ENCODE results near the gene CCL18. TPM values are rescaled to one million over a fixed set of nuclear protein-coding genes. Genes with fewer than 3 reads are reported as not detected.
A peak's percentile ranks its signal among the peaks of the same experiment; 100 is the strongest.
"Not testable (repeated sequence)": the region's sequence is repeated elsewhere in the genome, so short reads cannot be mapped to it uniquely, and the experiment has no call there.

Gene CCL18
- total RNA-seq, 5 donors from 2014 or later (not counting 1 experiment from before 2014, with no cell fraction given) = not detected

- Histone ChIP-seq H3K4me1 (ENCODE audit: control insufficient read depth in 1 of 2, extremely low read depth in 1 of 2, insufficient read depth in 2 of 2, low read length in 2 of 2) (peaks cover 0 to 36% of the 10 kb centered on the region in 2 experiments), H3K27ac (ENCODE audit: low read length) (peak overlapping the region; percentile 68)
- H3K27ac Mint-ChIP-seq; H3K27me3 ChIP-seq (replicated peaks in 1 of 2; ENCODE audit: control insufficient read depth in 2 of 2, extremely low read depth in 1 of 2, insufficient read depth in 2 of 2, low read length in 1 of 2); CTCF ChIA-PET; H3K9me3 ChIP-seq; H3K36me3 ChIP-seq (ENCODE audit: control insufficient read depth in 2 of 2, extremely low read depth in 1 of 2, insufficient read depth in 1 of 2, low read length in 1 of 2); H3K4me3 ChIP-seq (ENCODE audit: control insufficient read depth in 1 of 2, extremely low read depth in 1 of 2, low read length in 1 of 2); H3K4me3 Mint-ChIP-seq; POLR2A ChIA-PET; DNase-seq; H3K9me3 Mint-ChIP-seq; ATAC-seq (replicated peaks in 1 of 4); H3K36me3 Mint-ChIP-seq: not testable (repeated sequence)
- peaks cover 0 to 25% (median 17%) of the 10 kb centered on the region in 3 donors for H3K4me1 Mint-ChIP-seq
- 56% methylated on average over 2 of the region's 5 CpGs for WGBS (ENCODE audit: insufficient coverage)
- peaks cover 11 to 37% of the 10 kb centered on the region in 2 donors for H3K27me3 Mint-ChIP-seq
Observed at GRCh38 chr17:36108265-36108664, 44.2 kb downstream of the CCL18 start.

DNA sequence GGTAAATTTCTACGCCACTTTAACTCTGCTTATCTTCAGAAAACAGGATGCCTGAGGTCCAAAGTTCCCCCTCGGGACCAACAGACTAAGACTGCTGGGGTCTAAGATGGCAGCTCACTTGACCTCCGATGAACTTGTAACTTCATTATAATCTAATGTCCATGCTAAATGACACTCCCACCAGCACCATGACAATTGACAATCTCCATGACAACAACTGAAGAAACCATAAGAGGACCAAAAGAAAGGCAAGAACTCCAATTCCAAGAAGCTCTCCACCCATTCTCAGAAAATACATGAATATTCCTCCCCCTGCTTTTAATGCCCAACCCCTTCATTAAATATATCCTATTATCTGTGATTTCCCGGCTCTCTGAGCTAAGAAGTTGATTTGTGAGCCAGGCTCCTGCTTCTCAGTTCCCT is 47.0 kb downstream of the CCL18 start:
- peaks cover 0 to 9% (median 4%) of the 10 kb centered on the region in 3 donors for H3K9me3 Mint-ChIP-seq
- Histone ChIP-seq H3K36me3 (ENCODE audit: control insufficient read depth in 2 of 2, extremely low read depth in 1 of 2, insufficient read depth in 1 of 2, low read length in 1 of 2) (no peaks in the 10 kb centered on the region), H3K27me3 (replicated peaks in 1 of 2; ENCODE audit: control insufficient read depth in 2 of 2, extremely low read depth in 1 of 2, insufficient read depth in 2 of 2, low read length in 1 of 2) (no peaks in the 10 kb centered on the region), H3K9me3 (no peaks in the 10 kb centered on the region), H3K4me1 (ENCODE audit: control insufficient read depth in 1 of 2, extremely low read depth in 1 of 2, insufficient read depth in 2 of 2, low read length in 2 of 2) (peaks cover 0 to 31% of the 10 kb centered on the region in 2 experiments), H3K4me3 (ENCODE audit: control insufficient read depth in 1 of 2, extremely low read depth in 1 of 2, low read length in 1 of 2) (no peak overlapping the region), H3K27ac (ENCODE audit: low read length) (no peak overlapping the region)
- 100% methylated on average over 1 of the region's 4 CpGs for WGBS (ENCODE audit: insufficient coverage)
- ATAC-seq (replicated peaks in 1 of 4) = no peak
- ChIA-PET POLR2A (no interaction called here), CTCF (no interaction called here)
- H3K36me3 Mint-ChIP-seq = no peaks in the 10 kb centered on the region
- H3K27me3 Mint-ChIP-seq = peaks cover 5 to 29% of the 10 kb centered on the region in 2 donors
- H3K27ac Mint-ChIP-seq = no peak overlapping the region
- no peak for DNase-seq
- peaks cover 0 to 9% (median 7%) of the 10 kb centered on the region in 3 donors for H3K4me1 Mint-ChIP-seq
- H3K4me3 Mint-ChIP-seq = no peak overlapping the region

GRCh38 chr17:36112572-36112971 is 48.5 kb downstream of the CCL18 start:
- CTCF ChIA-PET = no interaction called here
- peaks cover 0 to 2% (median 2%) of the 10 kb centered on the region in 3 donors for H3K4me1 Mint-ChIP-seq
- Histone ChIP-seq H3K27me3 (replicated peaks in 1 of 2; ENCODE audit: control insufficient read depth in 2 of 2, extremely low read depth in 1 of 2, insufficient read depth in 2 of 2, low read length in 1 of 2) (no peaks in the 10 kb centered on the region), H3K27ac (ENCODE audit: low read length) (no peak overlapping the region), H3K36me3 (ENCODE audit: control insufficient read depth in 2 of 2, extremely low read depth in 1 of 2, insufficient read depth in 1 of 2, low read length in 1 of 2) (no peaks in the 10 kb centered on the region), H3K4me3 (ENCODE audit: control insufficient read depth in 1 of 2, extremely low read depth in 1 of 2, low read length in 1 of 2) (no peak overlapping the region), H3K4me1 (ENCODE audit: control insufficient read depth in 1 of 2, extremely low read depth in 1 of 2, insufficient read depth in 2 of 2, low read length in 2 of 2) (peaks cover 0 to 17% of the 10 kb centered on the region in 2 experiments), H3K9me3 (no peaks in the 10 kb centered on the region)
- peaks cover 0 to 9% (median 4%) of the 10 kb centered on the region in 3 donors for H3K9me3 Mint-ChIP-seq
- peaks cover 4 to 20% of the 10 kb centered on the region in 2 donors for H3K27me3 Mint-ChIP-seq
- no peak for ATAC-seq (replicated peaks in 1 of 4)
- H3K27ac Mint-ChIP-seq = no peak overlapping the region
- POLR2A ChIA-PET = no interaction called here
- H3K36me3 Mint-ChIP-seq = no peaks in the 10 kb centered on the region
- no peak overlapping the region for H3K4me3 Mint-ChIP-seq
- DNase-seq = no peak

DNA sequence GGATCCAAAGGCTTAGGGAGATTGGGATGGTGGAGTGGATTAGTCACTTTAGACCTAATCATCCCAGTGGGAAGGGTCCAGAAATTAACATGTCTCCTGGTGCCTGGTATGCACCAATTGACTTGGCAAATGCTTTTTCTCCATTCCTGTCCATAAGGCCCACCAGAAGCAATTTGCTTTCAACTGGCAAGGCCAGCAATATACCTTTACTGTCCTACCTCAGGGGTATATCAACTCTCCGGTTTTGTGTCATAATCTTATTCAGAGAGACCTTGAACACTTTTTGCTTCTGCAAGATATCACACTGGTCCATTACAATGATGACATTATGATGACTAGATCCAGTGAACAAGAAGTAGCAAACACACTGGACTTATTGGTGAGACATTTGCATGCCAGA is 49.1 kb downstream of the CCL18 start:
- H3K36me3 ChIP-seq (ENCODE audit: control insufficient read depth in 2 of 2, extremely low read depth in 1 of 2, insufficient read depth in 1 of 2, low read length in 1 of 2); H3K4me1 Mint-ChIP-seq; DNase-seq; H3K4me3 Mint-ChIP-seq; ATAC-seq (replicated peaks in 1 of 4); H3K27ac Mint-ChIP-seq; H3K27me3 ChIP-seq (replicated peaks in 1 of 2; ENCODE audit: control insufficient read depth in 2 of 2, extremely low read depth in 1 of 2, insufficient read depth in 2 of 2, low read length in 1 of 2); H3K4me3 ChIP-seq (ENCODE audit: control insufficient read depth in 1 of 2, extremely low read depth in 1 of 2, low read length in 1 of 2); H3K36me3 Mint-ChIP-seq; H3K9me3 Mint-ChIP-seq; POLR2A ChIA-PET; H3K27ac ChIP-seq (ENCODE audit: low read length); CTCF ChIA-PET; H3K9me3 ChIP-seq: not testable (repeated sequence)
- H3K4me1 ChIP-seq (ENCODE audit: control insufficient read depth in 1 of 2, extremely low read depth in 1 of 2, insufficient read depth in 2 of 2, low read length in 2 of 2) = peaks cover 0 to 12% of the 10 kb centered on the region in 2 experiments
- peaks cover 4 to 20% of the 10 kb centered on the region in 2 donors for H3K27me3 Mint-ChIP-seq
- WGBS (ENCODE audit: insufficient coverage) = no CpG with 5 or more reads among the region's 1 CpG

GRCh38 chr17:36114971-36115648 is 51.0 kb downstream of the CCL18 start:
- H3K4me1 ChIP-seq (ENCODE audit: control insufficient read depth in 1 of 2, extremely low read depth in 1 of 2, insufficient read depth in 2 of 2, low read length in 2 of 2); H3K27ac ChIP-seq (ENCODE audit: low read length); H3K9me3 ChIP-seq; H3K36me3 Mint-ChIP-seq; H3K36me3 ChIP-seq (ENCODE audit: control insufficient read depth in 2 of 2, extremely low read depth in 1 of 2, insufficient read depth in 1 of 2, low read length in 1 of 2); ATAC-seq (replicated peaks in 1 of 4); H3K27me3 ChIP-seq (replicated peaks in 1 of 2; ENCODE audit: control insufficient read depth in 2 of 2, extremely low read depth in 1 of 2, insufficient read depth in 2 of 2, low read length in 1 of 2); H3K4me3 Mint-ChIP-seq; H3K27ac Mint-ChIP-seq; H3K4me1 Mint-ChIP-seq; H3K9me3 Mint-ChIP-seq; DNase-seq; H3K4me3 ChIP-seq (ENCODE audit: control insufficient read depth in 1 of 2, extremely low read depth in 1 of 2, low read length in 1 of 2); CTCF ChIA-PET; POLR2A ChIA-PET: not testable (repeated sequence)
- peaks cover 8 to 20% of the 10 kb centered on the region in 2 donors for H3K27me3 Mint-ChIP-seq
- WGBS (ENCODE audit: insufficient coverage) = no CpG with 5 or more reads among the region's 5 CpGs

GRCh38 chr17:36115649-36115977 is 51.5 kb downstream of the CCL18 start:
- not testable (repeated sequence) for H3K4me3 Mint-ChIP-seq

More at GRCh38 chr17:36115649-36115977, 51.5 kb downstream of the CCL18 start:
- H3K9me3 ChIP-seq; DNase-seq; H3K9me3 Mint-ChIP-seq; H3K27ac Mint-ChIP-seq; CTCF ChIA-PET; H3K4me1 Mint-ChIP-seq; POLR2A ChIA-PET; H3K27ac ChIP-seq (ENCODE audit: low read length); H3K36me3 ChIP-seq (ENCODE audit: control insufficient read depth in 2 of 2, extremely low read depth in 1 of 2, insufficient read depth in 1 of 2, low read length in 1 of 2); H3K27me3 ChIP-seq (replicated peaks in 1 of 2; ENCODE audit: control insufficient read depth in 2 of 2, extremely low read depth in 1 of 2, insufficient read depth in 2 of 2, low read length in 1 of 2); ATAC-seq (replicated peaks in 1 of 4); H3K36me3 Mint-ChIP-seq; H3K4me1 ChIP-seq (ENCODE audit: control insufficient read depth in 1 of 2, extremely low read depth in 1 of 2, insufficient read depth in 2 of 2, low read length in 2 of 2): not testable (repeated sequence)
- peak overlapping the region in 1 of 2 donors; percentile 35 for H3K4me3 ChIP-seq (ENCODE audit: control insufficient read depth in 1 of 2, extremely low read depth in 1 of 2, low read length in 1 of 2)
- H3K27me3 Mint-ChIP-seq = peaks cover 8 to 21% of the 10 kb centered on the region in 2 donors

All from T-cell (primary cell).